Measurements from ENCODE around the gene SH3BGRL3. TPM values are rescaled to one million over a fixed set of nuclear protein-coding genes. Genes with fewer than 3 reads are reported as not detected.

The SH3BGRL3 gene
- total and polyA plus RNA-seq, 2 experiments from 2014 or later: 30.9 to 370 TPM

- no peak for DNase-seq (ENCODE audit: low spot score)
- Mint-ChIP-seq H3K36me3 (ENCODE audit: low read depth) (peaks cover 63% of the 10 kb centered on the region), H3K4me1 (peaks cover 40% of the 10 kb centered on the region), H3K27me3 (ENCODE audit: insufficient read depth, low read depth, poor library complexity) (peaks cover 17% of the 10 kb centered on the region), H3K4me3 (no peak overlapping the region; the same call in 2 of the 3 replicates), H3K9me3 (no peaks in the 10 kb centered on the region; the same call in 2 of the 3 replicates), H3K27ac (no peak overlapping the region)
- no peak overlapping the region for H2AFZ ChIP-seq
- H3F3A ChIP-seq (replicated peaks; ENCODE audit: low read depth): peaks cover 31% of the 10 kb centered on the region
- TF ChIP-seq POLR2AphosphoS5 (IDR thresholded peaks at IDR 0.05; ENCODE audit: low read depth) (no peak), NANOG (IDR thresholded peaks at IDR 0.05; ENCODE audit: borderline replicate concordance) (no peak), ETS1 (IDR thresholded peaks at IDR 0.05) (no peak), EZH2 (IDR thresholded peaks at IDR 0.05; ENCODE audit: low read depth, unreplicated experiment) (no peak)
- H3K27me3 ChIP-seq (ENCODE audit: insufficient read depth): no peaks in the 10 kb centered on the region
- no peaks in the 10 kb centered on the region; the same call in 1 of the 2 replicates for H4K20me1 ChIP-seq (replicated peaks; ENCODE audit: insufficient read depth)
- H3K9me2 ChIP-seq (ENCODE audit: insufficient read depth): no peaks in the 10 kb centered on the region
- no peak overlapping the region for H3K4me3 ChIP-seq
- no peaks in the 10 kb centered on the region for H3K79me2 ChIP-seq (replicated peaks; ENCODE audit: insufficient read depth)
- no peak overlapping the region for H3K27ac ChIP-seq (ENCODE audit: low read depth)
- peaks cover 27% of the 10 kb centered on the region for H3K36me3 ChIP-seq (ENCODE audit: insufficient read depth)
- no peak overlapping the region for H3K4me2 ChIP-seq
- peaks cover 12% of the 10 kb centered on the region for H3K4me1 ChIP-seq (ENCODE audit: insufficient read depth)
- ATAC-seq: no peak
These were observed 2.6 kb upstream of the SH3BGRL3 start for GRCh38 chr1:26277261-26277661.

GRCh38 chr1:26277719-26278118 lies 2.2 kb upstream of the SH3BGRL3 start:
- Mint-ChIP-seq H3K4me3 (no peak overlapping the region), H3K36me3 (ENCODE audit: low read depth) (peaks cover 60% of the 10 kb centered on the region), H3K27ac (no peak overlapping the region), H3K4me1 (peaks cover 44% of the 10 kb centered on the region), H3K9me3 (no peaks in the 10 kb centered on the region; the same call in 2 of the 3 replicates), H3K27me3 (ENCODE audit: insufficient read depth, low read depth, poor library complexity) (peaks cover 20% of the 10 kb centered on the region)
- H3K4me1 ChIP-seq (ENCODE audit: insufficient read depth): peaks cover 15% of the 10 kb centered on the region
- H3K4me3 ChIP-seq: no peak overlapping the region
- H3K36me3 ChIP-seq (ENCODE audit: insufficient read depth): peaks cover 27% of the 10 kb centered on the region
- H3K79me2 ChIP-seq (replicated peaks; ENCODE audit: insufficient read depth): no peaks in the 10 kb centered on the region
- H3K27me3 ChIP-seq (ENCODE audit: insufficient read depth): no peaks in the 10 kb centered on the region
- H4K20me1 ChIP-seq (replicated peaks; ENCODE audit: insufficient read depth): no peaks in the 10 kb centered on the region; the same call in 1 of the 2 replicates
- no peak for DNase-seq (ENCODE audit: low spot score)
- no peak overlapping the region for H3K27ac ChIP-seq (ENCODE audit: low read depth)
- H3F3A ChIP-seq (replicated peaks; ENCODE audit: low read depth): peaks cover 31% of the 10 kb centered on the region
- no peak overlapping the region for H3K4me2 ChIP-seq
- H3K9me2 ChIP-seq (ENCODE audit: insufficient read depth): no peaks in the 10 kb centered on the region
- ATAC-seq: no peak
- no peak overlapping the region for H2AFZ ChIP-seq
- TF ChIP-seq EZH2phosphoT487 (IDR thresholded peaks at IDR 0.05; ENCODE audit: unreplicated experiment) (no peak), STAT1 (IDR thresholded peaks at IDR 0.05; ENCODE audit: unreplicated experiment) (no peak), JUNB (IDR thresholded peaks at IDR 0.05; ENCODE audit: unreplicated experiment) (no peak), CREB1 (CRISPR knock-in tag; IDR thresholded peaks at IDR 0.05; ENCODE audit: low read depth) (no peak), EZH2 (IDR thresholded peaks at IDR 0.05; ENCODE audit: low read depth, unreplicated experiment) (no peak), REST (IDR thresholded peaks at IDR 0.05; ENCODE audit: unreplicated experiment) (no peak), CTCF (conservative IDR thresholded peaks at IDR 0.05; ENCODE audit: low read depth in 2 of 2) (no peak), ETS1 (IDR thresholded peaks at IDR 0.05) (no peak), ZNF331 (CRISPR knock-in tag; IDR thresholded peaks at IDR 0.05; ENCODE audit: low read depth) (no peak)

Measured in GM23338 (cell line).